GM12878 (cell line): Measurements from ENCODE around the gene DCPS.

ENCODE experiments used
- CTCF ChIP-seq, 3 experiments: IDR thresholded peaks in 2 of 3; conservative IDR thresholded peaks in 1 of 3; 2 replicates each; pipeline ENCODE4 v1.5.1; 2011; ENCODE audit warnings: low read depth in 3 of 3, low read length in 3 of 3, mild to moderate bottlenecking in 3 of 3, control low read depth in 2 of 3, moderate library complexity in 2 of 3, inconsistent platforms in 1 of 3, mixed read lengths in 1 of 3; ENCODE audit not compliant: control insufficient read depth in 2 of 3, insufficient read depth in 1 of 3; ENCODE audit errors: extremely low read depth in 1 of 3
- EGR1 ChIP-seq, 2 experiments: IDR thresholded peaks; 1 replicate in 1 of 2; 2 replicates in 1 of 2; pipeline ENCODE4 v1.6.1; 2011 to 2012; ENCODE audit warnings: low read depth in 2 of 2, low read length in 2 of 2, borderline replicate concordance in 1 of 2, mild to moderate bottlenecking in 1 of 2, moderate library complexity in 1 of 2
- POLR2A ChIP-seq: IDR thresholded peaks from 2 replicates; pipeline ENCODE4 v1.6.1; 2011; ENCODE audit warnings: low read depth, mild to moderate bottlenecking, low read length
- POLR2AphosphoS5 ChIP-seq: IDR thresholded peaks from 2 replicates; pipeline ENCODE4 v1.6.1; 2011; ENCODE audit warnings: mild to moderate bottlenecking, low read length, inconsistent platforms
- ZBTB4 ChIP-seq: fragments of 450-650 bp; formaldehyde crosslinking; IDR thresholded peaks from 2 replicates; pipeline ENCODE4 v1.4.0; 2022; ENCODE audit warnings: mild to moderate bottlenecking, moderate library complexity

GRCh38 chr11:126277322-126277721 is 26.5 kb upstream of the DCPS start:
- TF ChIP-seq EGR1 (IDR thresholded peaks at IDR 0.05; ENCODE audit: borderline replicate concordance in 1 of 2, low read depth in 2 of 2, low read length in 2 of 2): no peak
- TF ChIP-seq POLR2AphosphoS5: no peak
- TF ChIP-seq CTCF (IDR thresholded peaks at IDR 0.05 in 2 of 3, conservative IDR thresholded peaks at IDR 0.05 in 1 of 3; ENCODE audit: control insufficient read depth in 2 of 3, extremely low read depth in 1 of 3, insufficient read depth in 1 of 3, low read depth in 3 of 3, low read length in 3 of 3): no peak
- TF ChIP-seq POLR2A: no peak
- no peak for TF ChIP-seq ZBTB4 (CRISPR knock-in tag)
